Measurements from ENCODE around the gene ARID3A. TPM values are rescaled to one million over a fixed set of nuclear protein-coding genes. Genes with fewer than 3 reads are reported as not detected.
A peak's percentile ranks its signal among the peaks of the same experiment; 100 is the strongest.
"Not testable (repeated sequence)": the region's sequence is repeated elsewhere in the genome, so short reads cannot be mapped to it uniquely, and the experiment has no call there.

The ARID3A gene
- total and polyA plus RNA-seq, 9 donors, result 1.1 to 8.1 (median 4.5) TPM

GRCh38 chr19:1020868-1021425, 95.1 kb downstream of the ARID3A start, which contains the start of gene TMEM259:
Gene TMEM259 (minus strand): TSS chr19:1021123. CDS start chr19:1020996, 127 bp downstream.
- 0% methylated on average over 50 to 68 of the region's 68 CpGs for WGBS, 3 donors
- no peak for TF ChIP-seq CTCF (IDR thresholded peaks at IDR 0.05)
- peak; percentile 42 for TF ChIP-seq POLR2A (IDR thresholded peaks at IDR 0.05)
- TF ChIP-seq EP300 (IDR thresholded peaks at IDR 0.05), result no peak
- H3K27me3 ChIP-seq, result no peaks in the 10 kb centered on the region
- peak within 1 kb of the TSS; percentile 90 to 96 for H3K27ac ChIP-seq
- H3K4me1 ChIP-seq (ENCODE audit: insufficient read depth), result peaks cover 32% of the 10 kb centered on the region
- intact Hi-C loops (cut with DNase I), result loop anchor here in 2 of 4 donors (5.0 to 10.0 kb wide), 2 partner anchors 81 to 224 kb away; partner anchors contain the start of genes ATP5F1D (in 1 of the 2), GPX4 (in 1 of the 2) and MIDN (in 1 of the 2)
- H3K36me3 ChIP-seq, result no peaks in the 10 kb centered on the region
- peak within 1 kb of the TSS; percentile 97 for H3K4me3 ChIP-seq
- peak; percentile 96 to 98 (median 98) for DNase-seq
- no peaks in the 10 kb centered on the region for H3K9me3 ChIP-seq

GRCh38 chr19:1023883-1024188, 98.0 kb downstream of the ARID3A start:
- not testable (repeated sequence) for H3K27me3 ChIP-seq, H3K9me3 ChIP-seq, H3K36me3 ChIP-seq, H3K4me3 ChIP-seq, H3K27ac ChIP-seq, DNase-seq
- peaks cover 20% of the 10 kb centered on the region for H3K4me1 ChIP-seq (ENCODE audit: insufficient read depth)
- intact Hi-C loops (cut with DNase I), result loop anchor here in 2 of 4 donors (5.0 to 10.0 kb wide), 2 partner anchors 78 to 221 kb away; partner anchors contain the start of genes ATP5F1D (in 1 of the 2), GPX4 (in 1 of the 2) and MIDN (in 1 of the 2)
- WGBS, 3 donors, result 62 to 77% (median 64%) methylated on average over 5 of the region's 5 CpGs

- H3K27me3 ChIP-seq; H3K36me3 ChIP-seq; H3K4me3 ChIP-seq; H3K9me3 ChIP-seq; H3K4me1 ChIP-seq (ENCODE audit: insufficient read depth); H3K27ac ChIP-seq: not testable (repeated sequence)
- intact Hi-C loops (cut with DNase I), result loop anchor here in 2 of 4 donors (5.0 to 10.0 kb wide), 2 partner anchors 72 to 220 kb away; partner anchors contain the start of genes ATP5F1D (in 1 of the 2), MIDN (in 1 of the 2) and POLR2E (in 1 of the 2)
- DNase-seq, result peak in 1 of 5 donors; percentile 31
- WGBS, 3 donors, result 84 to 85% (median 85%) methylated on average over 6 of the region's 6 CpGs
These were observed 99.2 kb downstream of the ARID3A start for GRCh38 chr19:1025080-1025479.

Small RNAs within 50 kb of the gene (small RNA-seq; reads per million reads assigned to genes)
- gene RNU6-2 (0.35 reads per million), gene RNU6-9 (not detected)

Other genes starting within 250 kb of the ARID3A start
- gene FSTL3, start 249.6 kb upstream of the ARID3A start, total RNA-seq, result 100 to 1,000 TPM in 1 of 7 donors, 10 to 100 TPM in 6; 21.3 to 141 (median 45.7) TPM
- 10 to 100 TPM; 16.9 to 22.6 TPM for gene FSTL3, start 249.6 kb upstream of the ARID3A start, polyA plus RNA-seq
- gene PRSS57, start 230.6 kb upstream of the ARID3A start, total RNA-seq, result under 1 TPM in 1 of 7 donors, not detected in 6; 0.33 TPM
- under 1 TPM in 1 of 2 donors, not detected in 1; 0.07 TPM for gene PRSS57, start 230.6 kb upstream of the ARID3A start, polyA plus RNA-seq
- 100 to 1,000 TPM in 5 of 7 donors, 10 to 100 TPM in 2; 36.1 to 169 (median 126) TPM for gene PALM, start 217.1 kb upstream of the ARID3A start, total RNA-seq
- 10 to 100 TPM in 1 of 2 donors, 1 to 10 TPM in 1; 2.9 to 66.9 TPM for gene PALM, start 217.1 kb upstream of the ARID3A start, polyA plus RNA-seq
- gene MISP, start 174.9 kb upstream of the ARID3A start, total RNA-seq, result 10 to 100 TPM in 1 of 7 donors, 1 to 10 TPM in 3, under 1 TPM in 3; 0.08 to 44.0 (median 1.4) TPM
- under 1 TPM; 0.12 to 0.19 TPM for gene MISP, start 174.9 kb upstream of the ARID3A start, polyA plus RNA-seq
- gene PTBP1, start 128.6 kb upstream of the ARID3A start, total RNA-seq, result 100 to 1,000 TPM in 6 of 7 donors, 10 to 100 TPM in 1; 73.4 to 312 (median 233) TPM
- gene PTBP1, start 128.6 kb upstream of the ARID3A start, polyA plus RNA-seq, result 100 to 1,000 TPM in 1 of 2 donors, 10 to 100 TPM in 1; 94.4 to 112 TPM
- 10 to 100 TPM in 1 of 7 donors, 1 to 10 TPM in 1, under 1 TPM in 3, not detected in 2; 0.36 to 11.4 (median 0.80) TPM for gene PLPPR3, start 104.1 kb upstream of the ARID3A start, total RNA-seq
- under 1 TPM; 0.18 to 0.24 TPM for gene PLPPR3, start 104.1 kb upstream of the ARID3A start, polyA plus RNA-seq
- 1 to 10 TPM in 1 of 7 donors, not detected in 6; 1.0 TPM for gene AZU1, start 98.2 kb upstream of the ARID3A start, total RNA-seq
- gene AZU1, start 98.2 kb upstream of the ARID3A start, polyA plus RNA-seq, result under 1 TPM in 1 of 2 donors, not detected in 1; 0.11 TPM
- under 1 TPM in 1 of 7 donors, not detected in 6; 0.41 TPM for gene PRTN3, start 85.0 kb upstream of the ARID3A start, total RNA-seq
- not detected for gene PRTN3, start 85.0 kb upstream of the ARID3A start, polyA plus RNA-seq
- gene ELANE, start 73.7 kb upstream of the ARID3A start, total RNA-seq, result under 1 TPM in 3 of 7 donors, not detected in 4; 0.27 to 0.72 (median 0.34) TPM
- under 1 TPM in 1 of 2 donors, not detected in 1; 0.59 TPM for gene ELANE, start 73.7 kb upstream of the ARID3A start, polyA plus RNA-seq
- 100 to 1,000 TPM in 2 of 7 donors, 10 to 100 TPM in 3, 1 to 10 TPM in 2; 3.8 to 287 (median 25.3) TPM for gene CFD, start 66.4 kb upstream of the ARID3A start, total RNA-seq
- 100 to 1,000 TPM in 1 of 2 donors, 10 to 100 TPM in 1; 39.2 to 335 TPM for gene CFD, start 66.4 kb upstream of the ARID3A start, polyA plus RNA-seq
- gene MED16, start 32.8 kb upstream of the ARID3A start, total RNA-seq, result 10 to 100 TPM; 33.1 to 75.4 (median 59.3) TPM
- 10 to 100 TPM in 1 of 2 donors, under 1 TPM in 1; 0.62 to 42.9 TPM for gene MED16, start 32.8 kb upstream of the ARID3A start, polyA plus RNA-seq
- not detected for gene RNU6-9, start 32.6 kb upstream of the ARID3A start, total RNA-seq
- gene RNU6-9, start 32.6 kb upstream of the ARID3A start, polyA plus RNA-seq, result not detected
- 10 to 100 TPM; 13.1 to 43.0 (median 31.2) TPM for gene R3HDM4, start 12.8 kb upstream of the ARID3A start, total RNA-seq
- gene R3HDM4, start 12.8 kb upstream of the ARID3A start, polyA plus RNA-seq, result 10 to 100 TPM in 1 of 2 donors, 1 to 10 TPM in 1; 8.7 to 29.5 TPM
- gene KISS1R, start 8.7 kb upstream of the ARID3A start, total RNA-seq, result under 1 TPM in 2 of 7 donors, not detected in 5; 0.28 to 0.90 TPM
- gene KISS1R, start 8.7 kb upstream of the ARID3A start, polyA plus RNA-seq, result not detected
- gene WDR18, start 58.3 kb downstream of the ARID3A start, total RNA-seq, result 10 to 100 TPM; 19.4 to 45.6 (median 31.2) TPM
- 10 to 100 TPM in 1 of 2 donors, 1 to 10 TPM in 1; 3.5 to 24.3 TPM for gene WDR18, start 58.3 kb downstream of the ARID3A start, polyA plus RNA-seq
- 1 to 10 TPM in 1 of 7 donors, under 1 TPM in 4, not detected in 2; 0.22 to 7.4 (median 0.32) TPM for gene GRIN3B, start 74.4 kb downstream of the ARID3A start, total RNA-seq
- gene GRIN3B, start 74.4 kb downstream of the ARID3A start, polyA plus RNA-seq, result under 1 TPM in 1 of 2 donors, not detected in 1; 0.07 TPM
- gene TMEM259, start 95.1 kb downstream of the ARID3A start, total RNA-seq, result 100 to 1,000 TPM; 105 to 196 (median 127) TPM
- gene TMEM259, start 95.1 kb downstream of the ARID3A start, polyA plus RNA-seq, result 100 to 1,000 TPM in 1 of 2 donors, 10 to 100 TPM in 1; 26.0 to 162 TPM
- not detected for gene RNU6-2, start 95.5 kb downstream of the ARID3A start, total RNA-seq
- gene RNU6-2, start 95.5 kb downstream of the ARID3A start, polyA plus RNA-seq, result not detected
- 100 to 1,000 TPM in 6 of 7 donors, 10 to 100 TPM in 1; 60.6 to 438 (median 210) TPM for gene CNN2, start 100.6 kb downstream of the ARID3A start, total RNA-seq
- 100 to 1,000 TPM in 1 of 2 donors, 10 to 100 TPM in 1; 90.6 to 159 TPM for gene CNN2, start 100.6 kb downstream of the ARID3A start, polyA plus RNA-seq
- gene ABCA7, start 114.1 kb downstream of the ARID3A start, total RNA-seq, result 10 to 100 TPM in 1 of 7 donors, 1 to 10 TPM in 6; 1.5 to 10.5 (median 2.6) TPM
- gene ABCA7, start 114.1 kb downstream of the ARID3A start, polyA plus RNA-seq, result 1 to 10 TPM; 1.4 to 1.9 TPM
- 10 to 100 TPM in 2 of 7 donors, 1 to 10 TPM in 5; 2.7 to 10.6 (median 8.9) TPM for gene ARHGAP45, start 141.1 kb downstream of the ARID3A start, total RNA-seq
- 1 to 10 TPM; 1.0 to 5.1 TPM for gene ARHGAP45, start 141.1 kb downstream of the ARID3A start, polyA plus RNA-seq
- 100 to 1,000 TPM in 5 of 7 donors, 10 to 100 TPM in 2; 88.2 to 157 (median 140) TPM for gene POLR2E, start 169.3 kb downstream of the ARID3A start, total RNA-seq
- gene POLR2E, start 169.3 kb downstream of the ARID3A start, polyA plus RNA-seq, result 100 to 1,000 TPM in 1 of 2 donors, 10 to 100 TPM in 1; 11.1 to 119 TPM
- gene GPX4, start 178.0 kb downstream of the ARID3A start, total RNA-seq, result 100 to 1,000 TPM; 189 to 309 (median 247) TPM
- 100 to 1,000 TPM; 239 to 450 TPM for gene GPX4, start 178.0 kb downstream of the ARID3A start, polyA plus RNA-seq
- gene SBNO2, start 248.2 kb downstream of the ARID3A start, total RNA-seq, result 10 to 100 TPM; 20.7 to 92.6 (median 62.4) TPM
- gene SBNO2, start 248.2 kb downstream of the ARID3A start, polyA plus RNA-seq, result 10 to 100 TPM in 1 of 2 donors, 1 to 10 TPM in 1; 6.1 to 36.7 TPM